Anterior cingulate cortex (tissue), 58 donors: ENCODE results near the gene SH2B2.
A peak's percentile ranks its signal among the peaks of the same experiment; 100 is the strongest.

Source experiments
- DNase-seq, 58 donors: peaks; one replicate each; lab custom pipeline; 2025; lab: John Stamatoyannopoulos, UW

The SH2B2 gene

GRCh38 chr7:102286237-102287110, at the start of gene SH2B2:
TSS of gene SH2B2 (plus strand) at chr7:102286868. CDS start at chr7:102300551, 13,683 bp downstream.
- peak in 43 of 58 donors; percentile 7 to 75 (median 52) for DNase-seq

DNA sequence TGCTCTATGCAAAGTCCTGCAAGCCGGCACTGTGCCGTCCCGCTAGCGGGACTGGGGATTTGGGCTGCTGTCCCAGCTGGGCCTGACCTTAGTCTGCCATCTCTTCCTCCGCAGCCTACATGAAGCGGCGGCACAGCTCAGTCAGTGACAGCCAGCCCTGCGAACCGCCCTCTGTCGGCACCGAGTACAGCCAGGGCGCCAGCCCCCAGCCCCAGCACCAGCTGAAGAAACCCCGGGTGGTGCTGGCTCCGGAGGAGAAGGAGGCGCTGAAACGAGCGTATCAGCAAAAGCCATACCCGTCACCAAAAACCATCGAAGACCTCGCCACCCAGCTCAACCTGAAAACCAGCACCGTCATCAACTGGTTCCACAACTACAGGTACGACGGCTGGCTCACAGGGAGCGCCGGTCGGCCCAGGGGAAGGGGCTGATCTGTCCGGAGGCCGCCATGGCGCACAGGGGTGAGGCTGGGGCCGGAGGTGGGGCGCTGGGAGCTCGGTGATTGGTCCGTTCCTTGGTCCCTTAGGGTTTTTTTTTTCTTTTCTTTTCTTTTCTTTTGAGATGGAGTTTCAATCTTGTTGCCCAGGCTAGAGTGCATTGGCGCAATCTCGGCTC, 47.4 kb upstream of the SH2B2 start:
- no peak for DNase-seq

- DNase-seq: no peak
Measured at GRCh38 chr7:102241431-102241830, 45.2 kb upstream of the SH2B2 start.

DNA sequence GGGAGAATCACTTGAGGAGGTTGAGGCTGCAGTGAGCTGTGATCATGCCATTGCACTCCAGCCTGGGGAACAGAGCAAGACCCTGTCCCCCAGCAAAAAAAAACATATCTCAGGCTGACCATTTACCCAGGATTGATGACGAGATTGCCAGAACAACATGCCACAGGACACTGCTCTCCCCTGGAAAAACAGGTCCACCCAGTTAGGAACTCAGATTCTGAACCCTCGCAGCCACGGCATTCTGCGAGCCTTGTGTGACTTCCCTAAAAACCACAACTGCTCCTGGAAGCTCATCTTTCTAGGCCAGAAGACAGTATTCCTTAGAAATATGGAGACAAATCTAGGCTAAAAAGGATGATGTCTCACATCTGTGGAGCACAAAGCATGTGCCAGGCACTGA, 42.1 kb upstream of the SH2B2 start:
- no peak for DNase-seq

- no peak for DNase-seq
Measured at GRCh38 chr7:102248081-102248455, 38.6 kb upstream of the SH2B2 start.

- no peak for DNase-seq
Measured at GRCh38 chr7:102248456-102249395, 37.9 kb upstream of the SH2B2 start.

DNA sequence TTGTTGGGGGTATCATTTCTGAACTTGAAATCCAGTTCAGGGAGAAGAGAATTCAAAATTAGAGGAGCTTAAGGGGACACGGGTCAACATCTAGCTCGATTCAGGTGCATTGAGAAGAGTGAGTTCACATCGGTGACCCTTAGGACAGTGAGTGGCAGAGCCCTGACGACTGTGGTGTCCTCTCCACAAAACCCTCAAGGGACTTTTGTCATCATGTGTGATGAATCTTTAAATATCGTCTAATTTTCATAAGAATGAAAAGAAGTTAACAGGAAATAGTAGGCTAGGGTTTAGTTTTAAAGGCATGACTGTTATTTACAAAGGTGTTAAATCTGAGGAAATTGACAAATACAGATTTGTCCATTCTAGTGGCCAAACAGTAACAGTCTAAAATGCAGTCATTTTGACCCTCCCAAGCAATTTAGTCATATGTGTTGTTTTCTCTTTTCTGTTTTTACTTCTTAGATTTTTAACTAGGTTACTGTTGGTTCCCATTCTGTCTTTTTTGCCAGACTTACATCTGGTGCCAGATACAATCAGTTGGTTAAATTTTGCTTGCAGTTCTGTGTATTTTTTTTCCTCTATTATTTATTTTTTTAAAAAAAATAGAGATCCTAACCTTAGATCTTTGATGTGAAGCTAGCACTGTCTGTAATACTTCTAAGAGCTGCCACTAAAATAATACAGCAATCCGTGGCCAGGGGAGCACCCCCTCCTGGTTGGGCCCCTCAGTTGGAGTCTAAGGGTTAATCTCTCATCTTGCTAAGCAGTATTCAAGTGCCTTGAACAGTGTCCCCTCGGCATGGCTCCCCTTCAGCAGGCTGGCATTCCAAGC, 34.9 kb upstream of the SH2B2 start:
- no peak for DNase-seq

DNA sequence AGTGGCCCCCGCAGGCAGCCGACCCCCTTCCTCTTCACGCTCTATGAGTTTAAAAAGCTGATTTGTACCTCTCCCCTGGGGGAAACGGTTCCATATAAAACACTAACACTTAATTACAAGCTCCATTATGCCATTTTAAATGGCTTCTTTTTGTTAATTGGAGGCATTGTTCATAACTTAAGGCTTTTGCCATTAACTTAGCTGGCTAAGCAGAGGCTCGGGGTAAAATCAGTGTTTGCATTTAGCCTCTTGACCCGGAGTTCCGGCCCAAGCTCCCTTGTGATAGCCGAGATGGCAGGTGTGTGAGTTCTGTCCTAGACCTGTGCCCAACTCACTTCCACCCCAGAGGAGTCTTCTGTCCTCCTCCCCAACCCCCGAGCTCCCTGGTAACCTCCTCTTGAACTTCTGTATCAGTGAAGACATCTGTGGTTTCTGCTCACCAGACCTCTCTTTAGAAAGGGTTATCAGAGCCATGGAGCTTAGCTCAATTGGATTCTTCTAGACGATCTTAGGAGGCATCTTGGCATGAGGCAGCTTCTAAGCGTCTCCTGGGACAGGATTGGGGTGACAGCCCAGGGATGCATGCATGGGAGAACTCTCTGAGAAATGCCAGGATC, 34.2 kb upstream of the SH2B2 start:
- no peak for DNase-seq

DNA sequence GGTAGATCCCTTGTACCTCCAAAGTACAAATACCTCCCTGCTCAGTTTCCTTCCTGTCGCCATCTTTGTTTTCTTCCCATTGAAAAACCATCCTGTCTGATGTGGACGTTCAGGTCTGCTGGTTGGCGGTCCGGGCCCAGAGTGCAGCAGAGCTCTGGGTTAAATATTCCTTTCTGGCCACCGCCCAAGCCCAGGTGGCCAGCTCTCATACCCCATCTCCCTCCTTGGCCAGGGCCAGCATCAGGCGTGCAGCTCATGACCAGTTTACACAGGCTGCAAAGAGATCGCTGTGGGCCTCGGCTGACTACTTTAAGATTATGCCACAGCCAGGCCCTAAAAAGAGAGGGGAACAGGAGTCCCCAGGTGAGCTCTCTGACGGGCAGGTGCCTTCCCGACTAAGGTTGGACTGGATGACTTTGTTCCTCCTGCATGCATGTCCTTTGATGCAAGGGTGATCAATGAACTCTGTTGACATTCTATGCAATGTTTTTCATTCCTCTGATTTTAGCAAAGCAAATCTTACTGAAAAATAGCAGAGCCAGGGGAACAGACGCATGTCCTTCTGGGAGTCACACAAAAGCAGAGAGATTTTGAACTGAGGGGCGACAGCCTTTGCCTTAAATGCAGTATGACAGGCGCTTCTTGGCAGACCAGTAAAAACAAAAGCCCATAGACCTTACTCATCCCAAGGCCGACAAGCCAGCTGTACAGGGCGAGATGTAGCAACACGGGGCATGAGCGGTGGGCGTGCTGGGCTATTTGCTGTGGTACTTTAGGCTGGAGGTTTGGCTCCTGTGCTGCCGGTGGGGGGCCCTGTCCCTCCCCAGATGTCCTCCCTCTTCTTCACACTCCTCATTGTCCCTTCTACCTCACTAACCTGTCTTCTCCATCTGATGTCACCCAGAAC, 33.3 kb upstream of the SH2B2 start:
- no peak for DNase-seq

- DNase-seq: no peak
Measured at GRCh38 chr7:102253973-102254370, 32.7 kb upstream of the SH2B2 start.

DNA sequence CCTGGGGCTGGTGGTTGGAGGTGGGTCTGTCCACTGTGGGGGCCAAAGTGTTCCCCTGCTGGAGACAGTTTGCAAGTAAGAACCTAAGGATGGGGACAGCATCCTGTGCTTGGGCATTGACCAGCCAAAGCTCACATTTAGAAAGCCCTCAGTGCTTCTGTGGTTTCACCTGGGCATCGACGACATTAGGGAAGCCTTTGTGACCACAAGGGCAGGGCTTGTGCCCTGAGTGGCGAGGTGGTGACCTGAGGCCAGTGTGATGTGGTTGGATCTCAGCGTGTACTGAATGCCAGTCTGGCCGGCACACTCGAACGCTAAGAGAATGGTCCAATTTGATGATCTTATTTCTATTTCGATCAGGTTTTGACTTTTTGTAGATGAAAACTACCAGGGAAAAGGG, 32.1 kb upstream of the SH2B2 start:
- DNase-seq: no peak

DNA sequence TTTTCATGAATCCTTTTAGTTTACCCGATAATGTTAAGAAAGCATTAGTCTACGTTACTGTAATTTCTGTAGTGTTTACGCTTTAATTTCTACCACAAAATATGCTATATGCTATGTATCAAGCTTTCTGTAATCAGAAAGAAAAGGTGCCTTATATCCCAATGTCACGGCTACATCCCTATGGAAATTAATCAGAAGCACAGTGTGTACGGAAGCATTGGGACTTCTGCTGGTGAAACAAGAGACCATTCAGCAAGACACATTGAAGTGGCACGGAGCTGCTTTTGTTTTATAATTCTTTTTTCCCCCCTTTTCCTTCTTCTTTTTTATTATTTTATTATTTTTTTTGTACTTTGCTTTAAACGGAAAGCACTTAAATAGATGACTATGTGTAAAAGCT, 31.2 kb upstream of the SH2B2 start:
- DNase-seq: no peak

DNA sequence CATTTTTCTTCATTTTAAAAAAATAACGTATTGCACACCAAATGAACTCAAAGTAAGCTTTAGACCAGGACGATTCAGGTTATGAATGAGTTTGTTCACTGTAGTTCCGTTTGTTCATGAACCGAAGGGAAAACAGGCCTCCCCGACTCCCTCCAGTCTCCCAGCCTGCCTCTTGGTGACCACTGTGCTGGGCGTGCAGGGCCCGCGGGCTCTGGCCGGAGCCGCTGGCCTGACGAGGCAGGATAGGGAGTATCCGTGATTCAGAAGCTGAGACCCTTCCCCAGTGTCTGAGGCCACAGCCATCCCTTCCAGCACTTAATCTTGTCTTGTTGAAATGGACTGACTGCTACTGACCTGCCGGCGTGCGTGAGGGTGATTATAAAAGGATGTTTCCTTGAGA, 30.8 kb upstream of the SH2B2 start:
- no peak for DNase-seq

- DNase-seq: no peak
Measured at GRCh38 chr7:102258073-102258748, 28.5 kb upstream of the SH2B2 start.

DNA sequence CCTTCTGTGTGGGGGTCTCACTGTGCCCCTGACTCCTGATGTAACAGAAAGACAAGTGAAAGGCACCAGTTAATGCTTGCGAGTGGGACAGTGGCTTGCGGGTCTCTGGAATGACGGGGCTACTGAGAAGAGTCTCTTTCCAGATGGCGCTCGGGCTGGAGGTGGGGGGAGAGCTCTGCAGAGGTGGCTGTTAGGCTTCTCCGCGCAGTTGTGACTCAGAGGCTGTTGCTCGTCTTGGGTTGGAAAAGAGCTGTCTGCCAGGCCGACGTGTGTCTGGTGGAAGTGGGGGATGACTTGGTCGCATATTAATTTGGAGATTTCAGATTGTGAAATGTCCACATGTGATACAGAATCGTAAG, 27.9 kb upstream of the SH2B2 start:
- peak in 10 of 58 donors; percentile 1 to 33 (median 23) for DNase-seq

- peak in 53 of 58 donors; percentile 8 to 79 (median 45) for DNase-seq
Measured at GRCh38 chr7:102260856-102261255, 25.8 kb upstream of the SH2B2 start.

GRCh38 chr7:102261451-102261850, 25.2 kb upstream of the SH2B2 start:
- peak in 7 of 58 donors; percentile 9 to 25 (median 14) for DNase-seq

- no peak for DNase-seq
Measured at GRCh38 chr7:102262546-102262945, 24.1 kb upstream of the SH2B2 start.
